MCF 10A (cell line): Measurements from ENCODE around the gene ASGR1. TPM values are rescaled to one million over a fixed set of nuclear protein-coding genes. Genes with fewer than 3 reads are reported as not detected.
"Not testable (repeated sequence)": the region's sequence is repeated elsewhere in the genome, so short reads cannot be mapped to it uniquely, and the experiment has no call there.

Source experiments
- BruUV-seq: library from RNA; stranded (reverse); fragments of 400-500 nt; replicated peaks from 2 replicates; lab custom pipeline; 2021; lab: Mats Ljungman, UMichigan
- CTCF ChIA-PET: fragments of 300-600 bp; sonication (Branson Sonifier 250); formaldehyde crosslinking; extraction: SDS; loops from one replicate; lab custom pipeline; 2021; ENCODE audit warnings: antibody characterized with exemption, inconsistent platforms; lab: Yijun Ruan, JAX
- POLR2A ChIA-PET: fragments of 300-600, 350-650 bp; sonication (Branson Sonifier 250); formaldehyde crosslinking; extraction: SDS; loops from one replicate; lab custom pipeline; 2020; ENCODE audit warnings: antibody characterized with exemption, inconsistent platforms; lab: Yijun Ruan, JAX
- DNase-seq: peaks from one replicate; pipeline ENCODE4 v3.0.0-alpha.2; 2018; ENCODE audit not compliant: unreplicated experiment
- H3K27ac Mint-ChIP-seq: one replicate; pipeline ENCODE4 v1.8.0; 2022; ENCODE audit warnings: mild to moderate bottlenecking, low read depth, mixed read lengths; ENCODE audit not compliant: unreplicated experiment
- H3K27me3 Mint-ChIP-seq: one replicate; pipeline ENCODE4 v1.8.0; 2022; ENCODE audit warnings: mixed read lengths; ENCODE audit not compliant: insufficient read depth, unreplicated experiment
- H3K36me3 Mint-ChIP-seq: one replicate; pipeline ENCODE4 v1.8.0; 2022; ENCODE audit warnings: mild to moderate bottlenecking, moderate library complexity, mixed read lengths; ENCODE audit not compliant: insufficient read depth, unreplicated experiment
- H3K4me1 Mint-ChIP-seq: one replicate; pipeline ENCODE4 v1.8.0; 2022; ENCODE audit warnings: mixed read lengths; ENCODE audit not compliant: insufficient read depth, unreplicated experiment
- H3K4me3 Mint-ChIP-seq: one replicate; pipeline ENCODE4 v1.8.0; 2022; ENCODE audit warnings: mild to moderate bottlenecking, moderate library complexity, mixed read lengths; ENCODE audit not compliant: unreplicated experiment
- H3K9me3 Mint-ChIP-seq: one replicate; pipeline ENCODE4 v1.8.0; 2022; ENCODE audit warnings: mixed read lengths; ENCODE audit not compliant: unreplicated experiment
- CTCF ChIP-seq: fragments of 200-600 bp; IDR thresholded peaks from one replicate; pipeline ENCODE4 v1.8.0; 2022; ENCODE audit warnings: antibody characterized with exemption, mild to moderate bottlenecking; ENCODE audit not compliant: unreplicated experiment
- intact Hi-C: fragments of 100-400 bp; cut with micrococcal nuclease; formaldehyde crosslinking; loops from 2 replicates; pipeline ENCODE4 v1.14.1; 2022
- total RNA-seq: library from RNA; stranded (reverse); gene quantifications from 2 replicates; pipeline ENCODE4 v1.2.3, GENCODE V29; 2022

The ASGR1 gene
- total RNA-seq, 1 experiment from 2014 or later: 0.37 TPM

GRCh38 chr17:7174603-7175326, 4.4 kb downstream of the ASGR1 start:
- no TSS peak for BruUV-seq
- TF ChIP-seq CTCF: no peak
- CTCF ChIA-PET: no interaction called here

GRCh38 chr17:7173687-7174602, 5.2 kb downstream of the ASGR1 start:
- Mint-ChIP-seq H3K27me3 (no peaks in the 10 kb centered on the region), H3K27ac (no peak overlapping the region), H3K4me3 (no peak overlapping the region), H3K4me1 (no peaks in the 10 kb centered on the region), H3K9me3 (no peaks in the 10 kb centered on the region), H3K36me3 (no peaks in the 10 kb centered on the region)
- POLR2A ChIA-PET: no interaction called here
- CTCF ChIA-PET: no interaction called here
- BruUV-seq: no TSS peak
- intact Hi-C loops: no loop called here
- no peak for TF ChIP-seq CTCF
- no peak for DNase-seq

More at GRCh38 chr17:7174603-7175326, 4.4 kb downstream of the ASGR1 start:
- no peak for DNase-seq
- Mint-ChIP-seq H3K4me3 (no peak overlapping the region), H3K36me3 (no peaks in the 10 kb centered on the region), H3K9me3 (no peaks in the 10 kb centered on the region), H3K4me1 (no peaks in the 10 kb centered on the region), H3K27me3 (no peaks in the 10 kb centered on the region), H3K27ac (no peak overlapping the region)
- intact Hi-C loops: no loop called here
- POLR2A ChIA-PET: no interaction called here

- H3K4me3 Mint-ChIP-seq, H3K9me3 Mint-ChIP-seq, CTCF ChIA-PET, DNase-seq, POLR2A ChIA-PET, BruUV-seq, H3K27me3 Mint-ChIP-seq, H3K27ac Mint-ChIP-seq, H3K4me1 Mint-ChIP-seq, intact Hi-C loops, H3K36me3 Mint-ChIP-seq: not testable (repeated sequence)
These were observed 6.5 kb downstream of the ASGR1 start for GRCh38 chr17:7172522-7173191.

GRCh38 chr17:7169565-7169908, 9.6 kb downstream of the ASGR1 start:
- DNase-seq, H3K4me1 Mint-ChIP-seq, H3K36me3 Mint-ChIP-seq, H3K27ac Mint-ChIP-seq, POLR2A ChIA-PET, H3K27me3 Mint-ChIP-seq, H3K4me3 Mint-ChIP-seq, BruUV-seq, intact Hi-C loops, H3K9me3 Mint-ChIP-seq: not testable (repeated sequence)
- CTCF ChIA-PET: interaction anchor here (0.7 to 1.7 kb wide), 3 partner anchors 8 to 113 kb away, joined by 4 to 9 read pairs (median 6); no protein-coding TSS in a partner anchor

GRCh38 chr17:7168841-7169564, 10.2 kb downstream of the ASGR1 start:
- H3K4me1 Mint-ChIP-seq, POLR2A ChIA-PET, DNase-seq, H3K27ac Mint-ChIP-seq, H3K27me3 Mint-ChIP-seq, H3K9me3 Mint-ChIP-seq, H3K36me3 Mint-ChIP-seq, H3K4me3 Mint-ChIP-seq, BruUV-seq, intact Hi-C loops: not testable (repeated sequence)
- CTCF ChIA-PET: interaction anchor here (0.6 to 1.7 kb wide), 3 partner anchors 9 to 630 kb away, joined by 3 to 9 read pairs (median 6); no protein-coding TSS in a partner anchor
